Endothelial cell of umbilical vein (primary cell): ENCODE results near the gene DDX54. TPM values are rescaled to one million over a fixed set of nuclear protein-coding genes. Genes with fewer than 3 reads are reported as not detected.

ENCODE experiments used
- BruUV-seq: library from RNA; stranded (reverse); fragments of 400-500 nt; replicated peaks from 2 replicates; lab custom pipeline; 2021; lab: Mats Ljungman, UMichigan
- CTCF ChIA-PET: fragments of 300-600, 350-600 bp; sonication (Branson Sonifier 250); formaldehyde crosslinking; loops from one replicate; lab custom pipeline; 2021; ENCODE audit warnings: antibody characterized with exemption, inconsistent platforms; lab: Charles Lee
- POLR2A ChIA-PET: fragments of 300-600, 350-600 bp; sonication (Branson Sonifier 250); formaldehyde crosslinking; loops from one replicate; lab custom pipeline; 2021; ENCODE audit warnings: antibody characterized with exemption, inconsistent platforms; lab: Charles Lee
- DNase-seq: peaks from one replicate; pipeline ENCODE4 v3.0.0-alpha.2; 2011; ENCODE audit warnings: low read depth, low spot score
- FAIRE-seq: peaks from 2 replicates; lab custom pipeline; 2011; peaks lifted over from hg19 to GRCh38; lab: Jason Lieb, UNC
- H2AFZ ChIP-seq: 2 replicates; pipeline ENCODE4 v1.6.0; 2012; ENCODE audit warnings: low read depth, low read length, control low read depth, inconsistent platforms
- H3K27ac ChIP-seq: 2 replicates; pipeline ENCODE4 v1.5.1; 2011; ENCODE audit warnings: low read depth, mild to moderate bottlenecking, control low read depth, low read length, moderate library complexity; ENCODE audit not compliant: insufficient read depth
- H3K27me3 ChIP-seq, 2 experiments: 2 replicates each; pipeline versions ENCODE4 v1.6.0 to v1.6.1; 2011; ENCODE audit warnings: low read length in 2 of 2, mixed read lengths in 1 of 2; ENCODE audit not compliant: control insufficient read depth in 2 of 2, insufficient read depth in 2 of 2
- H3K36me3 ChIP-seq, 2 experiments: 2 replicates in 1 of 2; 3 replicates in 1 of 2; pipeline ENCODE4 v1.5.1; 2011; ENCODE audit warnings: low read length in 2 of 2, mild to moderate bottlenecking in 1 of 2, moderate library complexity in 1 of 2; ENCODE audit not compliant: control insufficient read depth in 2 of 2, insufficient read depth in 2 of 2; ENCODE audit errors: extremely low read depth in 1 of 2
- H3K4me1 ChIP-seq: 3 replicates; pipeline ENCODE4 v1.5.1; 2011; ENCODE audit warnings: mild to moderate bottlenecking, low read length; ENCODE audit not compliant: control insufficient read depth, insufficient read depth; ENCODE audit errors: extremely low read depth
- H3K4me2 ChIP-seq: 2 replicates; pipeline ENCODE4 v1.6.1; 2011; ENCODE audit warnings: low read length, control low read depth, mixed read lengths; ENCODE audit not compliant: insufficient read depth
- H3K4me3 ChIP-seq, 3 experiments: fragments of 200-600 bp in 1 of 3; sonication (generic), shearing (Covaris generic) in 1 of 3; replicated peaks in 1 of 3; 2 replicates each; pipeline ENCODE4 v1.5.1; 2011 to 2016; ENCODE audit warnings: control low read depth in 3 of 3, low read length in 3 of 3, mild to moderate bottlenecking in 2 of 3, inconsistent platforms in 1 of 3, low read depth in 1 of 3, moderate library complexity in 1 of 3; ENCODE audit not compliant: insufficient read depth in 1 of 3
- H3K79me2 ChIP-seq: 2 replicates; pipeline ENCODE4 v1.6.0; 2012; ENCODE audit warnings: low read length, inconsistent platforms; ENCODE audit not compliant: control insufficient read depth, insufficient read depth
- H3K9ac ChIP-seq: replicated peaks from 2 replicates; pipeline ENCODE3; 2011; ENCODE audit warnings: low read length, control low read depth; ENCODE audit not compliant: insufficient read depth; ENCODE audit errors: extremely low read depth
- H3K9me1 ChIP-seq: replicated peaks from 3 replicates; pipeline ENCODE4 v1.6.0; 2011; ENCODE audit warnings: mild to moderate bottlenecking, low read length; ENCODE audit not compliant: control insufficient read depth, insufficient read depth; ENCODE audit errors: extremely low read depth
- H3K9me3 ChIP-seq: replicated peaks from 2 replicates; pipeline ENCODE4 v1.5.1; 2012; ENCODE audit warnings: low read length, inconsistent platforms; ENCODE audit not compliant: control insufficient read depth, insufficient read depth
- H4K20me1 ChIP-seq: replicated peaks from 2 replicates; pipeline ENCODE3; 2011; ENCODE audit warnings: mild to moderate bottlenecking, low read length; ENCODE audit not compliant: control insufficient read depth, insufficient read depth; ENCODE audit errors: extremely low read depth
- CTCF ChIP-seq, 2 donors: IDR thresholded peaks; 1 replicate in 1 of 2; 2 replicates in 1 of 2; pipeline ENCODE4 v1.5.1; 2011; ENCODE audit warnings: low read length in 2 of 2, mild to moderate bottlenecking in 2 of 2, moderate library complexity in 2 of 2, control low read depth in 1 of 2, inconsistent platforms in 1 of 2, low read depth in 1 of 2; ENCODE audit not compliant: insufficient read depth in 1 of 2; ENCODE audit errors: extremely low read depth in 1 of 2
- FOS ChIP-seq: IDR thresholded peaks from 2 replicates; pipeline ENCODE4 v1.6.1; 2011; ENCODE audit warnings: mild to moderate bottlenecking, low read length, moderate library complexity, borderline replicate concordance; ENCODE audit not compliant: insufficient read depth
- GATA2 ChIP-seq: IDR thresholded peaks from 2 replicates; pipeline ENCODE4 v1.7.0; 2011; ENCODE audit warnings: low read depth, mild to moderate bottlenecking, moderate library complexity, mixed read lengths, low read length; ENCODE audit not compliant: insufficient read length, insufficient read depth
- JUN ChIP-seq: IDR thresholded peaks from 2 replicates; pipeline ENCODE4 v1.6.1; 2011; ENCODE audit warnings: borderline replicate concordance, low read depth; ENCODE audit not compliant: insufficient read length, insufficient read depth
- MYC ChIP-seq: IDR thresholded peaks from one replicate; pipeline ENCODE4 v1.6.1; 2011; ENCODE audit warnings: mild to moderate bottlenecking, low read depth, low read length
- POLR2A ChIP-seq: IDR thresholded peaks from 2 replicates; pipeline ENCODE4 v1.6.1; 2012; ENCODE audit warnings: low read depth, mild to moderate bottlenecking, control low read depth, low read length
- POLR2AphosphoS5 ChIP-seq: IDR thresholded peaks from 2 replicates; pipeline ENCODE4 v1.6.1; 2012; ENCODE audit warnings: low read depth, mild to moderate bottlenecking, control low read depth, low read length, moderate library complexity; ENCODE audit not compliant: insufficient read depth
- dilution Hi-C: fragments of 300-500 bp; cut with MboI; formaldehyde crosslinking; loops from one replicate; pipeline ENCODE4 v1.15.0; 2019; ENCODE audit warnings: low sequenced_read_pairs; ENCODE audit not compliant: extremely low pct_ligation_motif_present
- intact Hi-C: fragments of 100-400 bp; cut with micrococcal nuclease; formaldehyde crosslinking; loops from one replicate; pipeline ENCODE4 v1.10.0; 2022
- polyA plus RNA-seq, 4 experiments: library from polyadenylated mRNA; depleted of rRNA in 3 of 4; stranded (reverse) in 3 of 4; unstranded in 1 of 4; fragments of >200 nt; gene quantifications; 2 replicates each; pipeline versions ENCODE4 v1.2.1 to v1.2.3, GENCODE V29; 2011 to 2012; ENCODE audit warnings: missing spikeins in 1 of 4
- total RNA-seq: library from RNA; stranded (reverse); gene quantifications from 2 replicates; pipeline ENCODE4 v1.2.3, GENCODE V29; 2021
- TF ChIP-seq, protein P1 (sequence below): IDR thresholded peaks from 2 replicates; pipeline ENCODE4 v1.6.1; 2011; ENCODE audit not compliant: insufficient read depth, insufficient read length

DDX54 gene
- total and polyA plus RNA-seq, 2 donors (not counting 3 experiments of a cell fraction or from before 2014, with no cell fraction given), result 54.1 to 90.0 TPM

DNA sequence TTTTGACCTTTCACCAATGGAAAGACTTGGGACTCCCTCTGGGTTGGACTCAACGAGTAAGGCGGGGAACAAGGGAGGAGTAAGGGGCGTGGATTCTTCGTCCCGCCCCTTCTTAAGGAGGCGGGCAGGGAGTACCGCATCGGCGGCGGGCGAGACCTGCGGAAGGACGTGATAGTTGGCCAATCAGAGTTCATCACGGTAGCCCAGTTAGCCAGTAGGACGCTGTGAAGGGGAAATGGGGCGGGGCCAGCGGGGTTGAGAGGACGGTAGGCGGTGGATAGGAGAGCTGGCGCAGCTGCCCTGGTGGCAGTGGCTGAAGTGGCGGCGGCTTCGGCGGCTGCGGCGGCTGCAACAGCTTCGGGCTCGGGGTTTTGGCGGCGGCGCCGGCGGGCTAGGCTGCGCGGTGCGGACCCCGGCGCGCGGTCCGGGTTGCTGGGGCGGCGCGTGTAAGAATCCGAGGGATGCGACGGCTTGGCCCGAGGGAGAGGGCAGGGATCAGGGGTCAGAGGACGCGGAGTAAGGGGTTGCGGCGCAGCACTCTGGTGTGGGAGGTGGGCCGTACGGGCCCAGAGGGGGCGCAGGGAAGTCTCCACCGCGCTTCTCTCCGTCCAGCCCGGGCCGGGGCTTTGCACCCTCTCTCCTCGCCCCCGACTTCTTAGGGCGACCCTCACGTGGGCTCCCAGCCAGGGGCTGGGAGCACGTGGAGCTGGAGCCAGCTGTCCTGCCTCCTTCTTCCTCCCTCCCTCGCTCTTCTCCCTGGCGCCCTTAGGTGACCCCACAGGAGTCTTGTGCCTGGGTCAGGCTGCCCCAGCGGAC, 36.1 kb upstream of the DDX54 start, which contains the start of gene TPCN1:
Gene TPCN1, plus strand, starts transcription at position 284 of the 816 bp plus-strand sequence. CDS start 5,389 bp downstream, outside the sequence.
- Histone ChIP-seq H2AFZ (peak within 1 kb of the TSS; percentile 80), H3K9me3 (no peaks in the 10 kb centered on the region), H3K36me3 (no peaks in the 10 kb centered on the region), H3K4me1 (peaks cover 23% of the 10 kb centered on the region), H3K27ac (peak within 1 kb of the TSS; percentile 12), H3K79me2 (peaks cover 6% of the 10 kb centered on the region), H3K9ac (peak within 1 kb of the TSS; percentile 71), H3K9me1 (no peaks in the 10 kb centered on the region), H3K4me3 (peak within 1 kb of the TSS; percentile 40 to 98 (median 69)), H3K4me2 (peak within 1 kb of the TSS; percentile 94), H4K20me1 (no peaks in the 10 kb centered on the region), H3K27me3 (no peaks in the 10 kb centered on the region)
- intact Hi-C loops, result loop anchor here (1.0 to 10.0 kb wide), 6 partner anchors 10 to 137 kb away; partner anchors contain the start of genes DDX54, PLBD2, RITA1 and SLC8B1
- FAIRE-seq (peak; percentile 100), DNase-seq (peak; percentile 100)
- dilution Hi-C loops, result no loop called here
- POLR2A ChIA-PET, result interaction anchor here (0.5 to 2.7 kb wide), 8 partner anchors 9 to 709 kb away, joined by 3 to 15 read pairs (median 5); partner anchors contain the start of gene DDX54
- BruUV-seq, result no TSS peak
- no peak for TF ChIP-seq GATA2
- TF ChIP-seq JUN, result no peak
- peak; percentile 96 for TF ChIP-seq POLR2A
- peak; percentile 97 for TF ChIP-seq POLR2AphosphoS5
- TF ChIP-seq CTCF (IDR thresholded peaks at IDR 0.05; ENCODE audit: extremely low read depth in 1 of 2, insufficient read depth in 1 of 2, low read depth in 1 of 2, low read length in 2 of 2), result peak in 1 of 2 donors; percentile 16
- no peak for TF ChIP-seq MYC
- TF ChIP-seq, protein P1, sequence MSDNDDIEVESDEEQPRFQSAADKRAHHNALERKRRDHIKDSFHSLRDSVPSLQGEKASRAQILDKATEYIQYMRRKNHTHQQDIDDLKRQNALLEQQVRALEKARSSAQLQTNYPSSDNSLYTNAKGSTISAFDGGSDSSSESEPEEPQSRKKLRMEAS, result peak; percentile 67
- TF ChIP-seq FOS, result no peak
- CTCF ChIA-PET, result interaction anchor here (0.6 to 2.1 kb wide), 7 partner anchors 22 to 204 kb away, joined by 3 to 9 read pairs (median 4); no protein-coding TSS in a partner anchor
